ENCODE data around the gene ZNF155. TPM values are rescaled to one million over a fixed set of nuclear protein-coding genes. Genes with fewer than 3 reads are reported as not detected.
A peak's percentile ranks its signal among the peaks of the same experiment; 100 is the strongest.
"Not testable (repeated sequence)": the region's sequence is repeated elsewhere in the genome, so short reads cannot be mapped to it uniquely, and the experiment has no call there.

Gene ZNF155
- total RNA-seq, 1 donor from 2014 or later: 8.9 TPM

GRCh38 chr19:43941209-43941608 lies 42.8 kb upstream of the ZNF155 start:
- Histone ChIP-seq H3K27me3 (ENCODE audit: low read depth) (no peaks in the 10 kb centered on the region), H3K27ac (no peak overlapping the region), H3K4me1 (no peaks in the 10 kb centered on the region), H3K9me3 (peaks cover 8% of the 10 kb centered on the region), H3K36me3 (no peaks in the 10 kb centered on the region), H3K4me3 (no peak overlapping the region)
- ATAC-seq: no peak
- DNase-seq: no peak
- intact Hi-C loops (cut with DNase I): no loop called here
- TF ChIP-seq CTCF (IDR thresholded peaks at IDR 0.05): no peak

- intact Hi-C loops (cut with DNase I): not testable (repeated sequence)
Measured at GRCh38 chr19:43947412-43947811, 36.6 kb upstream of the ZNF155 start.

GRCh38 chr19:43949803-43950202 lies 34.2 kb upstream of the ZNF155 start:
- H3K36me3 ChIP-seq; H3K27ac ChIP-seq; H3K27me3 ChIP-seq (ENCODE audit: low read depth); ATAC-seq; DNase-seq; H3K4me3 ChIP-seq; intact Hi-C loops (cut with DNase I); H3K4me1 ChIP-seq: not testable (repeated sequence)
- H3K9me3 ChIP-seq: peaks cover 27% of the 10 kb centered on the region

More at GRCh38 chr19:43947412-43947811, 36.6 kb upstream of the ZNF155 start:
- H3K4me1 ChIP-seq; DNase-seq; H3K27ac ChIP-seq; H3K36me3 ChIP-seq; ATAC-seq; H3K4me3 ChIP-seq; H3K27me3 ChIP-seq (ENCODE audit: low read depth): not testable (repeated sequence)
- peaks cover 13% of the 10 kb centered on the region for H3K9me3 ChIP-seq

GRCh38 chr19:43950834-43951645 lies 32.9 kb upstream of the ZNF155 start, which contains the start of gene ZNF221:
ZNF221 (plus strand) TSS chr19:43951228; CDS start chr19:43962727, 11,499 bp downstream.
- H3K36me3 ChIP-seq: no peaks in the 10 kb centered on the region
- peaks cover 37% of the 10 kb centered on the region for H3K9me3 ChIP-seq
- ATAC-seq (peak; percentile 99 to 100), DNase-seq (peak; percentile 91)
- peak; percentile 52 for TF ChIP-seq CTCF (IDR thresholded peaks at IDR 0.05)
- peaks cover 5% of the 10 kb centered on the region for H3K27me3 ChIP-seq (ENCODE audit: low read depth)
- peak within 1 kb of the TSS; percentile 75 for H3K27ac ChIP-seq
- intact Hi-C loops (cut with DNase I): no loop called here
- H3K4me3 ChIP-seq: peak within 1 kb of the TSS; percentile 82
- no peaks in the 10 kb centered on the region for H3K4me1 ChIP-seq

- no peak for ATAC-seq
- H3K36me3 ChIP-seq: no peaks in the 10 kb centered on the region
- intact Hi-C loops (cut with DNase I): no loop called here
- no peak for DNase-seq
- no peak overlapping the region for H3K27ac ChIP-seq
- H3K4me1 ChIP-seq: no peaks in the 10 kb centered on the region
- H3K27me3 ChIP-seq (ENCODE audit: low read depth): no peaks in the 10 kb centered on the region
- H3K9me3 ChIP-seq: peaks cover 83% of the 10 kb centered on the region
- H3K4me3 ChIP-seq: no peak overlapping the region
- TF ChIP-seq CTCF (IDR thresholded peaks at IDR 0.05): no peak
Measured at GRCh38 chr19:43956827-43957226, 27.2 kb upstream of the ZNF155 start.

GRCh38 chr19:43957891-43958290 lies 26.1 kb upstream of the ZNF155 start:
- intact Hi-C loops (cut with DNase I): no loop called here
- DNase-seq (no peak), ATAC-seq (no peak)
- H3K36me3 ChIP-seq: no peaks in the 10 kb centered on the region
- no peaks in the 10 kb centered on the region for H3K27me3 ChIP-seq (ENCODE audit: low read depth)
- TF ChIP-seq CTCF (IDR thresholded peaks at IDR 0.05): no peak
- H3K4me3 ChIP-seq: no peak overlapping the region
- peaks cover 86% of the 10 kb centered on the region for H3K9me3 ChIP-seq
- H3K27ac ChIP-seq: no peak overlapping the region
- no peaks in the 10 kb centered on the region for H3K4me1 ChIP-seq
